GM12878 (cell line): ENCODE data around the gene KDM3B. TPM values are rescaled to one million over a fixed set of nuclear protein-coding genes. Genes with fewer than 3 reads are reported as not detected.
A peak's percentile ranks its signal among the peaks of the same experiment; 100 is the strongest.

Source experiments
- CBX5 ChIP-seq: sonication (generic); IDR thresholded peaks from 2 replicates; pipeline ENCODE4 v1.6.1; 2016; ENCODE audit warnings: low read depth, moderate library complexity, mild to moderate bottlenecking, inconsistent platforms
- CHD2 ChIP-seq: IDR thresholded peaks from 2 replicates; pipeline ENCODE4 v1.6.1; 2011; ENCODE audit warnings: low read depth, low read length, improper control_type of control experiment, borderline replicate concordance
- EED ChIP-seq: sonication (generic); IDR thresholded peaks from 2 replicates; pipeline ENCODE4 v1.6.1; 2016; ENCODE audit warnings: antibody characterized with exemption, low read depth
- HDAC6 ChIP-seq: fragments of 200-600 bp; sonication (generic); IDR thresholded peaks from one replicate; pipeline ENCODE4 v1.8.0; 2017; ENCODE audit warnings: antibody characterized with exemption; ENCODE audit not compliant: unreplicated experiment
- HSF1 ChIP-seq: fragments of 150-350 bp; IDR thresholded peaks from 2 replicates; pipeline ENCODE4 v1.6.1; 2014; ENCODE audit warnings: mild to moderate bottlenecking, low read depth, low read length
- MYC ChIP-seq: IDR thresholded peaks from 2 replicates; pipeline ENCODE4 v1.6.1; 2011; ENCODE audit warnings: mild to moderate bottlenecking, low read length, moderate library complexity, inconsistent platforms; ENCODE audit not compliant: insufficient read depth, insufficient replicate concordance, insufficient read length, severe bottlenecking
- NR2C1 ChIP-seq: fragments of 450-650 bp; IDR thresholded peaks from 2 replicates; pipeline ENCODE4 v1.6.1; 2017; ENCODE audit warnings: antibody characterized with exemption, mild to moderate bottlenecking, moderate library complexity
- PKNOX1 ChIP-seq: fragments of 450-650 bp; IDR thresholded peaks from 2 replicates; pipeline ENCODE4 v1.6.1; 2016; ENCODE audit warnings: mild to moderate bottlenecking
- REST ChIP-seq: IDR thresholded peaks from 2 replicates; pipeline ENCODE4 v1.6.1; 2012; ENCODE audit warnings: mild to moderate bottlenecking, low read depth, low read length
- RUNX3 ChIP-seq: IDR thresholded peaks from 2 replicates; pipeline ENCODE4 v1.6.1; 2012; ENCODE audit warnings: low read length, inconsistent platforms
- SKIL ChIP-seq: fragments of 450-650 bp; IDR thresholded peaks from 2 replicates; pipeline ENCODE4 v1.6.1; 2017; ENCODE audit warnings: mild to moderate bottlenecking, low read depth, inconsistent platforms; ENCODE audit not compliant: poor library complexity, severe bottlenecking
- SP1 ChIP-seq: IDR thresholded peaks from one replicate; pipeline ENCODE4 v1.6.1; 2011; ENCODE audit warnings: low read depth, low read length
- SREBF2 ChIP-seq: IDR thresholded peaks from 2 replicates; pipeline ENCODE4 v1.6.1; 2012; ENCODE audit warnings: mild to moderate bottlenecking, low read length
- STAT1 ChIP-seq: fragments of 450-650 bp; conservative IDR thresholded peaks from 2 replicates; pipeline ENCODE4 v1.6.1; 2014; ENCODE audit warnings: antibody characterized with exemption, mild to moderate bottlenecking
- TBL1XR1 ChIP-seq: IDR thresholded peaks from 2 replicates; pipeline ENCODE4 v1.6.1; 2012; ENCODE audit warnings: low read depth, low read length, improper control_type of control experiment
- ZBTB4 ChIP-seq: fragments of 450-650 bp; formaldehyde crosslinking; IDR thresholded peaks from 2 replicates; pipeline ENCODE4 v1.4.0; 2022; ENCODE audit warnings: mild to moderate bottlenecking, moderate library complexity
- ZNF274 ChIP-seq: IDR thresholded peaks from one replicate; pipeline ENCODE4 v1.8.0; 2011; ENCODE audit not compliant: insufficient read length, insufficient read depth
- ZSCAN29 ChIP-seq: fragments of 450-650 bp; IDR thresholded peaks from 2 replicates; pipeline ENCODE4 v1.6.1; 2017; ENCODE audit warnings: mild to moderate bottlenecking, moderate library complexity
- polyA plus RNA-seq, 11 experiments: library from polyadenylated mRNA; depleted of rRNA in 4 of 11; unstranded in 6 of 11; stranded (reverse) in 5 of 11; fragments of >200 nt; fragmentation: Nextera tagmentation in 4 of 11; fragmentation: Illumina TruSeq in 1 of 11; extraction: Ambion mirVana in 4 of 11; extraction: Trizol in 1 of 11; gene quantifications; 1 replicate in 1 of 11; 2 replicates in 10 of 11; pipeline versions ENCODE4 v1.2.1 to v1.2.3, GENCODE V29; 2011 to 2016; ENCODE audit warnings: inconsistent platforms in 2 of 11, missing spikeins in 2 of 11, low read depth in 1 of 11
- total RNA-seq, 4 experiments: library from RNA; depleted of rRNA in 3 of 4; stranded (reverse); fragments of >200 nt in 3 of 4; fragmentation: Illumina TruSeq in 1 of 4; extraction: Trizol in 1 of 4; gene quantifications; 2 replicates each; pipeline versions ENCODE4 v1.2.1 to v1.2.3, GENCODE V29; 2013 to 2021

The KDM3B gene
- total and polyA plus RNA-seq, 10 of the 15 experiments (the other 5 are each of a cell fraction or from before 2014, with no cell fraction given) = 8.5 to 45.7 (median 29.0) TPM

GRCh38 chr5:138467711-138468132 is 115.2 kb downstream of the KDM3B start (continued):
- TF ChIP-seq STAT1 (no peak), HSF1 (no peak), CBX5 (no peak), EED (no peak), ZBTB4 (CRISPR knock-in tag) (no peak), MYC (no peak), RUNX3 (no peak), ZSCAN29 (no peak), TBL1XR1 (no peak), NR2C1 (no peak), SREBF2 (no peak), HDAC6 (no peak), SP1 (no peak), CHD2 (no peak), REST (no peak), SKIL (no peak), ZNF274 (no peak), PKNOX1 (peak; percentile 21; the same call in 1 of the 2 replicates)
